AG04450 (cell line): Measurements from ENCODE around the gene FBXO41. TPM values are rescaled to one million over a fixed set of nuclear protein-coding genes. Genes with fewer than 3 reads are reported as not detected.

Experiments used
- CTCF ChIA-PET: fragments of 300-600, 350-600 bp; formaldehyde crosslinking; extraction: SDS; loops from one replicate; lab custom pipeline; 2022; ENCODE audit warnings: antibody characterized with exemption, inconsistent platforms; lab: Charles Lee
- POLR2A ChIA-PET: fragments of 350-600 bp; formaldehyde crosslinking; extraction: SDS; loops from one replicate; lab custom pipeline; 2021; ENCODE audit warnings: antibody characterized with exemption, inconsistent platforms; lab: Yijun Ruan, JAX
- DNase-seq: peaks from one replicate; pipeline ENCODE4 v3.0.0-alpha.2; 2011; ENCODE audit warnings: low read depth, low spot score
- H3K27ac ChIP-seq: one replicate; pipeline ENCODE4 v1.5.1; 2012; ENCODE audit warnings: low read depth, low read length, control low read depth
- H3K27me3 ChIP-seq: one replicate; pipeline ENCODE4 v1.6.0; 2012; ENCODE audit warnings: low read length; ENCODE audit not compliant: control insufficient read depth, insufficient read depth
- H3K4me3 ChIP-seq: 2 replicates; pipeline ENCODE4 v1.5.1; 2011; ENCODE audit warnings: mild to moderate bottlenecking, low read depth, low read length, control low read depth
- H3K9me3 ChIP-seq: 2 replicates; pipeline ENCODE4 v1.5.1; 2012; ENCODE audit warnings: low read length; ENCODE audit not compliant: control insufficient read depth, insufficient read depth
- polyA plus RNA-seq: library from polyadenylated mRNA; depleted of rRNA; stranded (reverse); fragments of >200 nt; gene quantifications from 2 replicates; pipeline ENCODE4 v1.2.3, GENCODE V29; 2011
- TF ChIP-seq, protein P1 (sequence below): IDR thresholded peaks from 2 replicates; pipeline ENCODE4 v1.5.1; 2011; ENCODE audit warnings: low read depth, low read length, control low read depth, inconsistent platforms

FBXO41 gene
- polyA plus RNA-seq, 1 experiment = 2.5 TPM

DNA sequence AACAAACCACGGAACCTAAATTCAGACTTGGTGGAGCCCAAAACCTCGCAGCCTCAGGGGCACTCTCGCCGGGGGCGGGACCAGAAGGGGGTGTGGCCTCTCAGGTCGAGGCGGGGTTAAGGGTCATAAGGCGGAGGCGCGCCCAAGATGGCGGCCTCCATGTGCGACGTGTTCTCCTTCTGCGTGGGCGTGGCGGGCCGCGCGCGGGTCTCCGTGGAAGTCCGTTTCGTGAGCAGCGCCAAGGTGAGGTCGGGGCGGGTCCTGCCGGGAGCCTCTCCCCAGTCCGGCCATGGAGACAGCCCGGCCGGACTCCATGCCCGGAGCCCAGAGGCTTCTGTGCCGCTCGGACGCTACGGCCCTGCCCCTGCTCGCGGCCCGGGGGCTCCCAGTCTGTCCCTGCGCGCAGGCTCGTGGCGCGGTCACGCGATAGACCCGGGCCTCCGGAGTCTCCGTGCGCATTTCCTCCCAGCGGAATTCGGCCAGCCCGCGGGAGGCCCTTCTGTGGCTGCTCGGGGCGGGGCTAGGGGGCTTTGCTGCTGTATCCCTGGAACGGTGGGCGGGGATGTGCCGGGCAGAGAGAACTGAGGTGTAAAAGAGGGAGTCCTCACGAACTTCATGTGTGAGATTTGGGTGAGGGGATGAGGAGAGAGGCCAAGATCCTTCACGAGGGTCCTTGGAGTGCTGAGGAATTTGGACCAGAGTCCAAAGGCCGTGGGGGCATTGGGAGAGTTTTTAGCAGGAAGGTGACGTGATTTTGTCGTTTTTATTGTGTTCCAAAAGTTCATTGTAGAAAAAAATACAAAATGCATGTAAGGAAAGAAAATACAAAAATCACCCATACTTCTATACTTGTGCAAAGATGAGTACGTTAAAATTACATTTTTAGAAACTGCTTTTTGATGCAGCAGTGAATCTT lies 69.9 kb downstream of the FBXO41 start, which contains the start of gene SMYD5:
SMYD5 (plus strand) TSS at position 126 of the 916 bp plus-strand sequence; CDS start at position 148, 22 bp downstream.
- peak; percentile 44 for DNase-seq
- TF ChIP-seq, protein P1, sequence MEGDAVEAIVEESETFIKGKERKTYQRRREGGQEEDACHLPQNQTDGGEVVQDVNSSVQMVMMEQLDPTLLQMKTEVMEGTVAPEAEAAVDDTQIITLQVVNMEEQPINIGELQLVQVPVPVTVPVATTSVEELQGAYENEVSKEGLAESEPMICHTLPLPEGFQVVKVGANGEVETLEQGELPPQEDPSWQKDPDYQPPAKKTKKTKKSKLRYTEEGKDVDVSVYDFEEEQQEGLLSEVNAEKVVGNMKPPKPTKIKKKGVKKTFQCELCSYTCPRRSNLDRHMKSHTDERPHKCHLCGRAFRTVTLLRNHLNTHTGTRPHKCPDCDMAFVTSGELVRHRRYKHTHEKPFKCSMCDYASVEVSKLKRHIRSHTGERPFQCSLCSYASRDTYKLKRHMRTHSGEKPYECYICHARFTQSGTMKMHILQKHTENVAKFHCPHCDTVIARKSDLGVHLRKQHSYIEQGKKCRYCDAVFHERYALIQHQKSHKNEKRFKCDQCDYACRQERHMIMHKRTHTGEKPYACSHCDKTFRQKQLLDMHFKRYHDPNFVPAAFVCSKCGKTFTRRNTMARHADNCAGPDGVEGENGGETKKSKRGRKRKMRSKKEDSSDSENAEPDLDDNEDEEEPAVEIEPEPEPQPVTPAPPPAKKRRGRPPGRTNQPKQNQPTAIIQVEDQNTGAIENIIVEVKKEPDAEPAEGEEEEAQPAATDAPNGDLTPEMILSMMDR = no peak
- Histone ChIP-seq H3K9me3 (no peaks in the 10 kb centered on the region), H3K27me3 (peaks cover under 1% of the 10 kb centered on the region), H3K4me3 (peak within 1 kb of the TSS; percentile 75), H3K27ac (peak within 1 kb of the TSS; percentile 89)
- ChIA-PET POLR2A (interaction anchor here (0.9 to 1.1 kb wide), 3 partner anchors 16 to 20 kb away, joined by 3 read pairs; partner anchors contain the start of genes CCT7 and PRADC1), CTCF (interaction anchor here (0.6 to 1.5 kb wide), 8 partner anchors 10 to 325 kb away, joined by 3 to 7 read pairs (median 4); no protein-coding TSS in a partner anchor)

DNA sequence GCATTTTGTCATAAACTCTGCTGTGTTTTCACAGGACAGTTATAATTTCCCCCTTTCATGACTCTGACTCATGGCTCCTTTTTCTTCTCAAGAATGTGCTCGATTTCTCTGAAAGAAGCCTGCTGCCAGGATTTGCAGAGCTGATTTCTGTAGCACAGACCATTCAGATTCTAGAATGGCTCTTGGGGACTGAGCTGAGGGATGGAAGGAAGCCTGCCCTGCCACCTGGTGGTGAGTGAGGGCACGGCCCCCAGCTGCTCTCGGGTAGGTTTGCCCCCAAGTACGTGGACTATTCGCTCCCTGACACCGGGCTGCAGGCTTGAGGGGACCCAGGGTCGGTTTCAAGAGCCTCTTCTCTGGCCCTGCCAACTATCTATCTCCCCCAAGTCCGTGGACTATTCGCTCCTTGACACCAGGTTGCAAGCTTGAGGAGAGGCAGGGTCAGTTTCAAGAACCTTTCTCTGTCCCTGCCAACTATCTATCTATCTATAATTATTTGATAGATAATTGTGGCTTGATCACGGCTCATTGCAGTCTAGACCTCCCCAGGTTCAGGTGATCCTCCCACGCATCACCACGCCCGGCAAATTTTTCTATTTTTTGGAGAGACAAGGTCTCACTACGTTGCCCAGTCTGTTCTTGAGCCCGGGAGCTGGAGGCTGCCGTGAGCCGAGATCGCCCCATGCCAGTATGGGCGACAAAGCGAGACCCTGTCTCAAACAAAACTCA lies 71.7 kb downstream of the FBXO41 start:
- no peaks in the 10 kb centered on the region for H3K9me3 ChIP-seq
- peaks cover 4% of the 10 kb centered on the region for H3K27me3 ChIP-seq
- H3K4me3 ChIP-seq = no peak overlapping the region
- ChIA-PET POLR2A (interaction anchor here (1.0 to 1.8 kb wide), 5 partner anchors 9 to 35 kb away, joined by 3 to 7 read pairs (median 3); partner anchors contain the start of genes CCT7 and PRADC1), CTCF (interaction anchor here (0.6 to 4.3 kb wide), 34 partner anchors 8 to 325 kb away, joined by 3 to 45 read pairs (median 4); partner anchors contain the start of genes NOTO and PRADC1)
- DNase-seq = peak; percentile 55
- no peak overlapping the region for H3K27ac ChIP-seq
- TF ChIP-seq, protein P1 = peak; percentile 90

DNA sequence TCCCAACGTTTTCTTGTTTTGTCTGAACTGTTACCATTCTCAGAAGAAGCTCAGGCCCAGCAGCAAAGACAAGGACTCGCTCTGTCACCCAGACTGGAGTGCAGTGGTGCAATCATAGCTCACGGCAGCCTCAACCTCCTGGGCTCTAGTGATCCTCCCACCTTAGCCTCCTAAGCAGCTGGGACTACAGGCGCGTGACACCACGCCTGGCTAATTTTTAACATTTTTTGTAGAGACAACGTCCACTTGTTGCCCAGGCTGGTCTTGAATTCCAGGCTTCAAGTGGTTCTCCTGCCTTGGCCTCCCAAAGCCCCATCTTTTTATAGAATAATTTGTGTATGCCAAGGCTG lies 72.2 kb downstream of the FBXO41 start:
- ChIA-PET CTCF (interaction anchor here (0.6 to 4.3 kb wide), 28 partner anchors 9 to 324 kb away, joined by 3 to 45 read pairs (median 5); partner anchors contain the start of genes NOTO and PRADC1), POLR2A (interaction anchor here (1.0 to 1.8 kb wide), 5 partner anchors 9 to 35 kb away, joined by 3 to 7 read pairs (median 3); partner anchors contain the start of genes CCT7 and PRADC1)
- H3K27ac ChIP-seq = no peak overlapping the region
- H3K4me3 ChIP-seq = no peak overlapping the region
- no peak for DNase-seq
- peaks cover 4% of the 10 kb centered on the region for H3K27me3 ChIP-seq
- TF ChIP-seq, protein P1 = no peak
- no peaks in the 10 kb centered on the region for H3K9me3 ChIP-seq

DNA sequence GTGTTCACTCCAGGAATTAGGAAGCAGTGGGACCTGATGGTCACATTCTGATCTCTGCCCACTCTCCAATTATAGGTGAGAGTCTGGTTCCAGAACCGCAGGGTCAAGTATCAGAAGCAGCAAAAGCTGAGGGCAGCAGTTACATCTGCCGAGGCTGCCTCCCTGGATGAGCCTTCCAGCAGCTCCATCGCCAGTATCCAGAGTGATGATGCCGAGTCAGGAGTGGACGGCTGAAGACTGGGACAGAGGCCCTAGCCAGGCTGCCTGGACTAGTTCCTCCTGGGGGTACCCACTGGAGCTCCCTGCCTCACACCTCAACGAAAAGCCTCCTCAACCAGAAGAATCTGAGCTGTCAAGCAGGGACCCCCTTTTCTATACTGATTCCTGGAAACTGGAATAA lies 73.6 kb downstream of the FBXO41 start:
- ChIA-PET CTCF (interaction anchor here (1.2 to 4.3 kb wide), 5 partner anchors 31 to 318 kb away, joined by 3 to 45 read pairs (median 5); no protein-coding TSS in a partner anchor), POLR2A (interaction anchor here (0.6 kb wide), 1 partner anchor 23 kb away, joined by 3 read pairs; the partner anchor contains the start of gene CCT7)
- no peaks in the 10 kb centered on the region for H3K9me3 ChIP-seq
- no peak for DNase-seq
- H3K4me3 ChIP-seq = no peak overlapping the region
- peaks cover 10% of the 10 kb centered on the region for H3K27me3 ChIP-seq
- TF ChIP-seq, protein P1 = no peak
- H3K27ac ChIP-seq = no peak overlapping the region
